A549 (cell line): ENCODE data around the gene VEZT. TPM values are rescaled to one million over a fixed set of nuclear protein-coding genes. Genes with fewer than 3 reads are reported as not detected.

Experiments
- ATAC-seq, 2 experiments: fragments of 200-7000 bp in 1 of 2; fragments of >200 bp in 1 of 2; cut with Nextera tagmentation in 1 of 2; cut with Tn5 transposase in 1 of 2; 3 replicates each; pipeline versions ENCODE4 v1.8.0 to v1.9.1; 2018 to 2020; ENCODE audit warnings: mild to moderate bottlenecking in 1 of 2, moderate library complexity in 1 of 2
- CTCF ChIA-PET: fragments of 300-600 bp; sonication (Branson Sonifier 250); formaldehyde crosslinking; extraction: SDS; loops from one replicate; lab custom pipeline; 2021; ENCODE audit warnings: antibody characterized with exemption, inconsistent platforms; lab: Yijun Ruan, JAX
- POLR2A ChIA-PET: fragments of 350-600 bp; formaldehyde crosslinking; extraction: SDS; loops from one replicate; lab custom pipeline; 2021; ENCODE audit warnings: antibody characterized with exemption, inconsistent platforms; lab: Yijun Ruan, JAX
- DNase-seq, 2 experiments: peaks; one replicate each; pipeline versions ENCODE4 v3.0.0 to v3.0.0-alpha.2; 2011 to 2016; ENCODE audit warnings: low read depth in 1 of 2, low spot score in 1 of 2
- FAIRE-seq: peaks from 2 replicates; lab custom pipeline; 2011; peaks lifted over from hg19 to GRCh38; lab: Jason Lieb, UNC
- H3K27ac ChIP-seq, 2 experiments: fragments of >200 bp; sonication (Bioruptor Twin); formaldehyde crosslinking; 3 replicates each; pipeline ENCODE4 v1.5.1; 2016 to 2017
- H3K4me1 ChIP-seq: fragments of >200 bp; sonication (Bioruptor Twin); formaldehyde crosslinking; 3 replicates; pipeline ENCODE4 v1.6.1; 2016
- H3K4me2 ChIP-seq: fragments of >200 bp; sonication (Bioruptor Twin); formaldehyde crosslinking; 3 replicates; pipeline ENCODE4 v1.6.1; 2016
- H3K4me3 ChIP-seq: fragments of >200 bp; sonication (Bioruptor Twin); formaldehyde crosslinking; 3 replicates; pipeline ENCODE4 v1.5.1; 2016
- H3K9me3 ChIP-seq: fragments of >200 bp; sonication (Bioruptor Twin); formaldehyde crosslinking; 3 replicates; pipeline ENCODE4 v1.6.1; 2016
- BHLHE40 ChIP-seq: IDR thresholded peaks from 2 replicates; pipeline ENCODE4 v1.6.1; 2012; ENCODE audit warnings: low read depth, low read length, inconsistent platforms
- CEBPB ChIP-seq, 2 experiments: fragments of >200 bp in 1 of 2; sonication (Bioruptor Twin) in 1 of 2; formaldehyde crosslinking in 1 of 2; IDR thresholded peaks; 2 replicates each; pipeline ENCODE4 v1.6.1; 2012 to 2016
- CHD2 ChIP-seq: fragments of 150-350 bp; IDR thresholded peaks from 2 replicates; pipeline ENCODE4 v1.6.1; 2014; ENCODE audit warnings: low read length; ENCODE audit not compliant: partially characterized antibody
- FOSB ChIP-seq: fragments of 250-450 bp; sonication (Bioruptor Pico); IDR thresholded peaks from 2 replicates; pipeline ENCODE4 v1.5.0; 2020; ENCODE audit warnings: mild to moderate bottlenecking, moderate library complexity
- HDAC2 ChIP-seq: fragments of 200-600 bp; sonication (generic); IDR thresholded peaks from 2 replicates; pipeline ENCODE4 v1.6.1; 2016
- HOXA7 ChIP-seq: fragments of 250-450 bp; sonication (Bioruptor Pico); IDR thresholded peaks from 2 replicates; pipeline ENCODE4 v1.5.0; 2020; ENCODE audit warnings: mild to moderate bottlenecking, moderate library complexity
- MAFK ChIP-seq: fragments of 450-650 bp; IDR thresholded peaks from 2 replicates; pipeline ENCODE4 v1.6.1; 2014; ENCODE audit not compliant: partially characterized antibody
- MYC ChIP-seq: IDR thresholded peaks from 2 replicates; pipeline ENCODE4 v1.6.1; 2012; ENCODE audit warnings: mild to moderate bottlenecking, inconsistent platforms, low read length, improper control_type of control experiment, borderline replicate concordance
- NFE2L2 ChIP-seq: fragments of 150-350 bp; conservative IDR thresholded peaks from 2 replicates; pipeline ENCODE4 v1.6.1; 2014; ENCODE audit warnings: low read length
- NPAS2 ChIP-seq: fragments of 250-450 bp; sonication (Bioruptor Pico); IDR thresholded peaks from 2 replicates; pipeline ENCODE4 v1.8.0; 2022; ENCODE audit warnings: mild to moderate bottlenecking, moderate library complexity, borderline replicate concordance
- SREBF2 ChIP-seq: fragments of 450-650 bp; IDR thresholded peaks from 2 replicates; pipeline ENCODE4 v1.6.1; 2014; ENCODE audit warnings: mild to moderate bottlenecking, moderate library complexity
- TP53 ChIP-seq: fragments of 250-450 bp; sonication (Bioruptor Pico); IDR thresholded peaks from 2 replicates; pipeline ENCODE4 v1.5.0; 2021; ENCODE audit warnings: mild to moderate bottlenecking, moderate library complexity
- WGBS: methylation state at CpG from one replicate; pipeline ENCODE4 v1.1.6; 2017; ENCODE audit errors: missing lambda C conversion rate; 5-methylcytosine and 5-hydroxymethylcytosine counted together
- polyA plus RNA-seq, 4 experiments: library from polyadenylated mRNA; depleted of rRNA in 3 of 4; stranded (reverse); fragments of >200 nt; fragmentation: RNase III in 1 of 4; extraction: RNeasy Plus Mini Kit Qiagen cat#74134 plus additional on column Dnase treatment in 1 of 4; gene quantifications; 2 replicates in 3 of 4; 3 replicates in 1 of 4; pipeline ENCODE4 v1.2.3, GENCODE V29; 2011 to 2017
- TF ChIP-seq, protein P1 (sequence below): fragments of 200-600 bp; sonication (generic); IDR thresholded peaks from 2 replicates; pipeline ENCODE4 v1.6.1; 2016; ENCODE audit warnings: antibody characterized with exemption, mild to moderate bottlenecking, moderate library complexity
- TF ChIP-seq, protein P2 (sequence below): fragments of >200 bp; sonication (Bioruptor Twin); formaldehyde crosslinking; IDR thresholded peaks from 2 replicates; pipeline ENCODE4 v1.6.1; 2016
- TF ChIP-seq, protein P3 (sequence below): IDR thresholded peaks from 2 replicates; pipeline ENCODE4 v1.6.1; 2012
- TF ChIP-seq, protein P4 (sequence below): fragments of 150-350 bp; IDR thresholded peaks from 2 replicates; pipeline ENCODE4 v1.6.1; 2014; ENCODE audit warnings: low read depth, mild to moderate bottlenecking, low read length
- TF ChIP-seq, protein P5 (sequence below): fragments of 250-450 bp; sonication (Bioruptor Pico); IDR thresholded peaks from 2 replicates; pipeline ENCODE4 v1.5.0; 2020; ENCODE audit warnings: low read depth, mild to moderate bottlenecking, moderate library complexity

VEZT gene
- polyA plus RNA-seq, 2 of the 4 experiments (the other 2 are of a cell fraction): 87.1 to 259 TPM

GRCh38 chr12:95282266-95282665 lies 64.7 kb downstream of the VEZT start:
- DNase-seq (no peak), FAIRE-seq (no peak), ATAC-seq (no peak)
- WGBS: 91% methylated on average over 6 of the region's 6 CpGs
- no peak overlapping the region for H3K27ac ChIP-seq
- no peaks in the 10 kb centered on the region for H3K9me3 ChIP-seq
- H3K4me1 ChIP-seq: peaks cover 5% of the 10 kb centered on the region
- no peak for TF ChIP-seq NFE2L2
- TF ChIP-seq, protein P1, sequence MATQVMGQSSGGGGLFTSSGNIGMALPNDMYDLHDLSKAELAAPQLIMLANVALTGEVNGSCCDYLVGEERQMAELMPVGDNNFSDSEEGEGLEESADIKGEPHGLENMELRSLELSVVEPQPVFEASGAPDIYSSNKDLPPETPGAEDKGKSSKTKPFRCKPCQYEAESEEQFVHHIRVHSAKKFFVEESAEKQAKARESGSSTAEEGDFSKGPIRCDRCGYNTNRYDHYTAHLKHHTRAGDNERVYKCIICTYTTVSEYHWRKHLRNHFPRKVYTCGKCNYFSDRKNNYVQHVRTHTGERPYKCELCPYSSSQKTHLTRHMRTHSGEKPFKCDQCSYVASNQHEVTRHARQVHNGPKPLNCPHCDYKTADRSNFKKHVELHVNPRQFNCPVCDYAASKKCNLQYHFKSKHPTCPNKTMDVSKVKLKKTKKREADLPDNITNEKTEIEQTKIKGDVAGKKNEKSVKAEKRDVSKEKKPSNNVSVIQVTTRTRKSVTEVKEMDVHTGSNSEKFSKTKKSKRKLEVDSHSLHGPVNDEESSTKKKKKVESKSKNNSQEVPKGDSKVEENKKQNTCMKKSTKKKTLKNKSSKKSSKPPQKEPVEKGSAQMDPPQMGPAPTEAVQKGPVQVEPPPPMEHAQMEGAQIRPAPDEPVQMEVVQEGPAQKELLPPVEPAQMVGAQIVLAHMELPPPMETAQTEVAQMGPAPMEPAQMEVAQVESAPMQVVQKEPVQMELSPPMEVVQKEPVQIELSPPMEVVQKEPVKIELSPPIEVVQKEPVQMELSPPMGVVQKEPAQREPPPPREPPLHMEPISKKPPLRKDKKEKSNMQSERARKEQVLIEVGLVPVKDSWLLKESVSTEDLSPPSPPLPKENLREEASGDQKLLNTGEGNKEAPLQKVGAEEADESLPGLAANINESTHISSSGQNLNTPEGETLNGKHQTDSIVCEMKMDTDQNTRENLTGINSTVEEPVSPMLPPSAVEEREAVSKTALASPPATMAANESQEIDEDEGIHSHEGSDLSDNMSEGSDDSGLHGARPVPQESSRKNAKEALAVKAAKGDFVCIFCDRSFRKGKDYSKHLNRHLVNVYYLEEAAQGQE: no peak
- no peak for TF ChIP-seq CHD2
- TF ChIP-seq, protein P2, sequence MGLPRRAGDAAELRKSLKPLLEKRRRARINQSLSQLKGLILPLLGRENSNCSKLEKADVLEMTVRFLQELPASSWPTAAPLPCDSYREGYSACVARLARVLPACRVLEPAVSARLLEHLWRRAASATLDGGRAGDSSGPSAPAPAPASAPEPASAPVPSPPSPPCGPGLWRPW: no peak
- TF ChIP-seq NPAS2 (CRISPR knock-in tag): no peak
- TF ChIP-seq, protein P3, sequence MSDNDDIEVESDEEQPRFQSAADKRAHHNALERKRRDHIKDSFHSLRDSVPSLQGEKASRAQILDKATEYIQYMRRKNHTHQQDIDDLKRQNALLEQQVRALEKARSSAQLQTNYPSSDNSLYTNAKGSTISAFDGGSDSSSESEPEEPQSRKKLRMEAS: no peak
- no peak for TF ChIP-seq FOSB (CRISPR knock-in tag)
- no peak overlapping the region for H3K4me3 ChIP-seq
- ChIA-PET POLR2A (no interaction called here), CTCF (interaction anchor here (0.6 to 2.0 kb wide), 4 partner anchors 9 to 949 kb away, joined by 3 to 7 read pairs (median 4); no protein-coding TSS in a partner anchor)
- H3K4me2 ChIP-seq: no peak overlapping the region

DNA sequence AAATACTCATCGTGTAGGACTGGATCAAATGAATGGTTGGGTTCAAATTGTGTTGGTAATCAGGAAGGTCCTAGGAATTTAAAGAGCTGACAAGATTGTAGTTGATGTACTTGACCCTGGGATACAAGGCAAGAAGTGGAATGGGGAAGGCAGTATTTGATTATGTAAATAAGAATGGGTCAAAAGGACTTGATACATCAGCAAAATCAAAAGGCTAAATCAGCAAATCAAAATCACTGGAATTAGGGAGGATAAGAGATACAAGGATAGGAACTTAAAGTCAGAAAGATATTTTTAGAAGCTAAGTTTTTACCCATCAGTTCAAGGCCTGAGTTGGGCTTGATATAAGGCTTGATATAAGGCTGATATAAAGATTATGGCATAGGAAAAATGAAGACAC lies 65.8 kb downstream of the VEZT start:
- Histone ChIP-seq H3K9me3 (no peaks in the 10 kb centered on the region), H3K4me1 (no peaks in the 10 kb centered on the region), H3K4me2 (no peak overlapping the region), H3K27ac (no peak overlapping the region), H3K4me3 (no peak overlapping the region)
- POLR2A ChIA-PET: no interaction called here
- CTCF ChIA-PET: interaction anchor here (1.2 to 2.0 kb wide), 5 partner anchors 9 to 211 kb away, joined by 3 to 7 read pairs (median 4); no protein-coding TSS in a partner anchor
- ATAC-seq (no peak), DNase-seq (no peak), FAIRE-seq (no peak)
- WGBS: 98% methylated on average over 1 of the region's 1 CpG
- TF ChIP-seq BHLHE40: no peak
- TF ChIP-seq MAFK: peak; percentile 38

DNA sequence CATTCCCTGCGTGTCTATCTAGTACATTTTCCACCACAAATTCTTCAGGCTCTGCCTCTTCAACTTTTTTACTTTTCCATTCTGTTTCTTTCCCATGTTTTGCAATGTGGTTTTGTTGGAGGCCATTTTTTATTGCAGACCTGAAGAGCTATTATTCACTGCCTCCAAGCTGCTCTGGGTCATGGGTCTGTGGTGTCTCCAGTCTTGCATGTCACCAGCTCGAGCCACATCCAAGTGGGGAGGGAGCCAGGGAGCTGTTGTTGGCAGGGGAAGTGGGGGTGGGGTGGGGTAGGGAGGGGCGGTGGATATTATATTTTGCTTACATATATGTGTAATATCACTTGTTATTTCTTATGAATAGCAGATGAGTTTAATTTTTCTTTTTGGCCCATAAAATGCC lies 69.1 kb downstream of the VEZT start:
- FAIRE-seq (no peak), DNase-seq (no peak), ATAC-seq (no peak)
- no peaks in the 10 kb centered on the region for H3K4me1 ChIP-seq
- ChIA-PET CTCF (interaction anchor here (0.8 to 1.3 kb wide), 5 partner anchors 13 to 248 kb away, joined by 3 to 4 read pairs (median 3); no protein-coding TSS in a partner anchor), POLR2A (no interaction called here)
- 83% methylated on average over 3 of the region's 3 CpGs for WGBS
- H3K4me2 ChIP-seq: no peak overlapping the region
- TF ChIP-seq, protein P4, sequence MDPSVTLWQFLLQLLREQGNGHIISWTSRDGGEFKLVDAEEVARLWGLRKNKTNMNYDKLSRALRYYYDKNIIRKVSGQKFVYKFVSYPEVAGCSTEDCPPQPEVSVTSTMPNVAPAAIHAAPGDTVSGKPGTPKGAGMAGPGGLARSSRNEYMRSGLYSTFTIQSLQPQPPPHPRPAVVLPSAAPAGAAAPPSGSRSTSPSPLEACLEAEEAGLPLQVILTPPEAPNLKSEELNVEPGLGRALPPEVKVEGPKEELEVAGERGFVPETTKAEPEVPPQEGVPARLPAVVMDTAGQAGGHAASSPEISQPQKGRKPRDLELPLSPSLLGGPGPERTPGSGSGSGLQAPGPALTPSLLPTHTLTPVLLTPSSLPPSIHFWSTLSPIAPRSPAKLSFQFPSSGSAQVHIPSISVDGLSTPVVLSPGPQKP: no peak
- TF ChIP-seq MYC (no peak), SREBF2 (no peak), FOSB (CRISPR knock-in tag) (no peak), HDAC2 (no peak), TP53 (no peak), HOXA7 (no peak), CEBPB (IDR thresholded peaks at IDR 0.05) (no peak)
- TF ChIP-seq, protein P5, sequence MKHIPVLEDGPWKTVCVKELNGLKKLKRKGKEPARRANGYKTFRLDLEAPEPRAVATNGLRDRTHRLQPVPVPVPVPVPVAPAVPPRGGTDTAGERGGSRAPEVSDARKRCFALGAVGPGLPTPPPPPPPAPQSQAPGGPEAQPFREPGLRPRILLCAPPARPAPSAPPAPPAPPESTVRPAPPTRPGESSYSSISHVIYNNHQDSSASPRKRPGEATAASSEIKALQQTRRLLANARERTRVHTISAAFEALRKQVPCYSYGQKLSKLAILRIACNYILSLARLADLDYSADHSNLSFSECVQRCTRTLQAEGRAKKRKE (CRISPR knock-in tag): no peak
- H3K27ac ChIP-seq: no peak overlapping the region
- no peaks in the 10 kb centered on the region for H3K9me3 ChIP-seq
- no peak overlapping the region for H3K4me3 ChIP-seq
